ENCODE measurements around the gene STAC3. TPM values are rescaled to one million over a fixed set of nuclear protein-coding genes. Genes with fewer than 3 reads are reported as not detected.

The STAC3 gene
- total and polyA plus RNA-seq, 2 experiments from 2014 or later, result 0.48 to 3.0 TPM

DNA sequence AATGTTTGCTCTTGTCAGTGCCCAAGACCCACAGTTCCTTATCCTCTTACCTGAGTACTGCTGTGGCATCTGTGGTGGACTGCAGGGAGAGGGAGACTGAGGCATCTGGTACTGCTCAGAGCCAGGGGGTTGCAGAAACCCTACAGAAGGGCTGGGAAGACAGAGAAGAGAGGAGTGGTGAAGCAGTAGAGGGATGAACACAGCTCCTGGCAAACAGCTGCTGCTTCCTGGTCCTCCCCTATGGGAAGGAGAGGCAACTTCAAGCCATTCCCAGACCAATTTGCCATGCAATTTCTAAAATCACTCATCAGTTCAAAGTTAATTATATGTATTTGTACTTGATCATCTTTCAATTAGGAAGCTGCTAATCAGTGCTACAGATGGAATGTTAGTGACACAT lies 15.7 kb upstream of the STAC3 start:
- Mint-ChIP-seq H3K27me3 (ENCODE audit: insufficient read depth, low read depth, poor library complexity) (peaks cover 6% of the 10 kb centered on the region), H3K27ac (no peak overlapping the region), H3K36me3 (ENCODE audit: low read depth) (peaks cover 19% of the 10 kb centered on the region), H3K9me3 (no peaks in the 10 kb centered on the region), H3K4me1 (peaks cover 12% of the 10 kb centered on the region; the same call in 2 of the 3 replicates), H3K4me3 (no peak overlapping the region)
- Histone ChIP-seq H3K4me1 (ENCODE audit: insufficient read depth) (peaks cover 7% of the 10 kb centered on the region), H3K27me3 (ENCODE audit: insufficient read depth) (no peaks in the 10 kb centered on the region), H3F3A (replicated peaks; ENCODE audit: low read depth) (peaks cover 5% of the 10 kb centered on the region; the same call in 1 of the 2 replicates), H4K20me1 (replicated peaks; ENCODE audit: insufficient read depth) (no peaks in the 10 kb centered on the region), H3K27ac (ENCODE audit: low read depth) (no peak overlapping the region), H2AFZ (no peak overlapping the region), H3K79me2 (replicated peaks; ENCODE audit: insufficient read depth) (no peaks in the 10 kb centered on the region), H3K36me3 (ENCODE audit: insufficient read depth) (no peaks in the 10 kb centered on the region; the same call in 1 of the 2 replicates), H3K4me2 (no peak overlapping the region), H3K9me2 (ENCODE audit: insufficient read depth) (no peaks in the 10 kb centered on the region), H3K4me3 (no peak overlapping the region)
- no peak for DNase-seq (ENCODE audit: low spot score)
- no peak for ATAC-seq
- TF ChIP-seq JUNB (IDR thresholded peaks at IDR 0.05; ENCODE audit: unreplicated experiment) (no peak), ZNF462 (CRISPR knock-in tag; IDR thresholded peaks at IDR 0.05) (no peak), ETS1 (IDR thresholded peaks at IDR 0.05) (no peak), NANOG (IDR thresholded peaks at IDR 0.05; ENCODE audit: borderline replicate concordance) (no peak), EZH2phosphoT487 (IDR thresholded peaks at IDR 0.05; ENCODE audit: unreplicated experiment) (no peak), ZNF114 (CRISPR knock-in tag; IDR thresholded peaks at IDR 0.05) (no peak), EZH2 (IDR thresholded peaks at IDR 0.05; ENCODE audit: low read depth, unreplicated experiment) (no peak), CTCF (conservative IDR thresholded peaks at IDR 0.05; ENCODE audit: low read depth in 2 of 2) (no peak), CREB1 (CRISPR knock-in tag; IDR thresholded peaks at IDR 0.05; ENCODE audit: low read depth) (no peak), POLR2AphosphoS5 (IDR thresholded peaks at IDR 0.05; ENCODE audit: low read depth) (no peak), ZNF331 (CRISPR knock-in tag; IDR thresholded peaks at IDR 0.05; ENCODE audit: low read depth) (no peak), STAT1 (IDR thresholded peaks at IDR 0.05; ENCODE audit: unreplicated experiment) (no peak)
- TF ChIP-seq, protein P1, sequence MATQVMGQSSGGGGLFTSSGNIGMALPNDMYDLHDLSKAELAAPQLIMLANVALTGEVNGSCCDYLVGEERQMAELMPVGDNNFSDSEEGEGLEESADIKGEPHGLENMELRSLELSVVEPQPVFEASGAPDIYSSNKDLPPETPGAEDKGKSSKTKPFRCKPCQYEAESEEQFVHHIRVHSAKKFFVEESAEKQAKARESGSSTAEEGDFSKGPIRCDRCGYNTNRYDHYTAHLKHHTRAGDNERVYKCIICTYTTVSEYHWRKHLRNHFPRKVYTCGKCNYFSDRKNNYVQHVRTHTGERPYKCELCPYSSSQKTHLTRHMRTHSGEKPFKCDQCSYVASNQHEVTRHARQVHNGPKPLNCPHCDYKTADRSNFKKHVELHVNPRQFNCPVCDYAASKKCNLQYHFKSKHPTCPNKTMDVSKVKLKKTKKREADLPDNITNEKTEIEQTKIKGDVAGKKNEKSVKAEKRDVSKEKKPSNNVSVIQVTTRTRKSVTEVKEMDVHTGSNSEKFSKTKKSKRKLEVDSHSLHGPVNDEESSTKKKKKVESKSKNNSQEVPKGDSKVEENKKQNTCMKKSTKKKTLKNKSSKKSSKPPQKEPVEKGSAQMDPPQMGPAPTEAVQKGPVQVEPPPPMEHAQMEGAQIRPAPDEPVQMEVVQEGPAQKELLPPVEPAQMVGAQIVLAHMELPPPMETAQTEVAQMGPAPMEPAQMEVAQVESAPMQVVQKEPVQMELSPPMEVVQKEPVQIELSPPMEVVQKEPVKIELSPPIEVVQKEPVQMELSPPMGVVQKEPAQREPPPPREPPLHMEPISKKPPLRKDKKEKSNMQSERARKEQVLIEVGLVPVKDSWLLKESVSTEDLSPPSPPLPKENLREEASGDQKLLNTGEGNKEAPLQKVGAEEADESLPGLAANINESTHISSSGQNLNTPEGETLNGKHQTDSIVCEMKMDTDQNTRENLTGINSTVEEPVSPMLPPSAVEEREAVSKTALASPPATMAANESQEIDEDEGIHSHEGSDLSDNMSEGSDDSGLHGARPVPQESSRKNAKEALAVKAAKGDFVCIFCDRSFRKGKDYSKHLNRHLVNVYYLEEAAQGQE (IDR thresholded peaks at IDR 0.05; ENCODE audit: unreplicated experiment), result no peak

All from GM23338 (cell line).